PC-3 (cell line): ENCODE data around the gene HBP1.

Source experiments
- EZH2 ChIP-seq: fragments of 300-600 bp; sonication (generic); IDR thresholded peaks from one replicate; pipeline ENCODE4 v1.6.1; 2017; ENCODE audit warnings: antibody characterized with exemption, mild to moderate bottlenecking, low read length; ENCODE audit not compliant: unreplicated experiment
- TF ChIP-seq, protein P1 (sequence below): fragments of 300-600 bp; sonication (generic); conservative IDR thresholded peaks from 2 replicates; pipeline ENCODE4 v1.5.1; 2017; ENCODE audit warnings: antibody characterized with exemption, low read depth, mild to moderate bottlenecking, low read length

DNA sequence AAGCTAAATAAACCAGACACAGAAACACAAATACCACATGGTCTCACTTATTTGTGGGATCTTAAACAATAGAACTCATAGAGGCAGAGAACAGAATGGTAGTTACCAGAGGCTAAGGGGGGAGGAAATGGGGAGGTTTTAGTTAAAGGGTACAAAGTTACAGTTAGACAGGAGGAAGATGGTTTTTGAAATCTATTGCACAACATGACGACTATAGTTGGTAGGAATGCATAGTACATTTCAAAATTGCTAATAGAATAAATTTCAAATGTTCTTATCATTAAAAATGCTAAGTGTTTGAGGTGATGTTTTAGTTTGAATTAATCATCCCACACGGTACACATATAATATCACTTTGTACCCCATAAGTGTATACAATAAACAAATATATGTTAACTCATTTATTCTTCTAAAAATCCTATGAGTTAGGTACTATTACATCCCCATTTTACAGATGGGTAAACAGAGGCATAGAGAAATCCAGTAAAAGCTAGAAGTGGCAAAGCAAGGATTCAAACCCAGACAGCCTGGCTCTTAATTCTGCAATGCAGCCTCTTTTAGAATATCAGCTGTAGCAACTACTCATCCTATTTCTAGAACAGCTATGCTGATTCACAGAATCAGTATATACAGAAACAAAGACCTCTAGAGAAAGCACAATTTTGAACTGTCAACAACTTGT lies 50.9 kb downstream of the HBP1 start:
- TF ChIP-seq, protein P1, sequence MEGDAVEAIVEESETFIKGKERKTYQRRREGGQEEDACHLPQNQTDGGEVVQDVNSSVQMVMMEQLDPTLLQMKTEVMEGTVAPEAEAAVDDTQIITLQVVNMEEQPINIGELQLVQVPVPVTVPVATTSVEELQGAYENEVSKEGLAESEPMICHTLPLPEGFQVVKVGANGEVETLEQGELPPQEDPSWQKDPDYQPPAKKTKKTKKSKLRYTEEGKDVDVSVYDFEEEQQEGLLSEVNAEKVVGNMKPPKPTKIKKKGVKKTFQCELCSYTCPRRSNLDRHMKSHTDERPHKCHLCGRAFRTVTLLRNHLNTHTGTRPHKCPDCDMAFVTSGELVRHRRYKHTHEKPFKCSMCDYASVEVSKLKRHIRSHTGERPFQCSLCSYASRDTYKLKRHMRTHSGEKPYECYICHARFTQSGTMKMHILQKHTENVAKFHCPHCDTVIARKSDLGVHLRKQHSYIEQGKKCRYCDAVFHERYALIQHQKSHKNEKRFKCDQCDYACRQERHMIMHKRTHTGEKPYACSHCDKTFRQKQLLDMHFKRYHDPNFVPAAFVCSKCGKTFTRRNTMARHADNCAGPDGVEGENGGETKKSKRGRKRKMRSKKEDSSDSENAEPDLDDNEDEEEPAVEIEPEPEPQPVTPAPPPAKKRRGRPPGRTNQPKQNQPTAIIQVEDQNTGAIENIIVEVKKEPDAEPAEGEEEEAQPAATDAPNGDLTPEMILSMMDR: no peak
- TF ChIP-seq EZH2: no peak
